CD8-positive, alpha-beta memory T cell (primary cell): Measurements from ENCODE around the gene ACP4. TPM values are rescaled to one million over a fixed set of nuclear protein-coding genes. Genes with fewer than 3 reads are reported as not detected.

Experiments used
- CTCF ChIA-PET: fragments of 350-600 bp; sonication (Branson Sonifier 250); formaldehyde crosslinking; loops from one replicate; lab custom pipeline; 2021; ENCODE audit warnings: antibody characterized with exemption; lab: Charles Lee
- POLR2A ChIA-PET: fragments of 350-600 bp; sonication (Branson Sonifier 250); formaldehyde crosslinking; loops from one replicate; lab custom pipeline; 2021; ENCODE audit warnings: antibody characterized with exemption; lab: Charles Lee
- DNase-seq, 5 donors: peaks; one replicate each; pipeline versions ENCODE4 v3.0.0 to v3.0.0-alpha.2; 2020 to 2022; ENCODE audit warnings: mixed read lengths in 1 of 5
- H3K27ac ChIP-seq: one replicate; pipeline ENCODE4 v1.7.0; 2013; ENCODE audit warnings: low read depth, mild to moderate bottlenecking, low read length, moderate library complexity
- H3K27me3 ChIP-seq: 2 replicates; pipeline ENCODE4 v1.7.0; 2013; ENCODE audit warnings: low read length, mild to moderate bottlenecking; ENCODE audit not compliant: insufficient read depth, poor library complexity, severe bottlenecking
- H3K36me3 ChIP-seq: 2 replicates; pipeline ENCODE4 v1.7.0; 2013; ENCODE audit warnings: mild to moderate bottlenecking, low read length, moderate library complexity; ENCODE audit not compliant: insufficient read depth
- H3K4me1 ChIP-seq: 2 replicates; pipeline ENCODE4 v1.7.0; 2013; ENCODE audit warnings: mild to moderate bottlenecking, low read length, moderate library complexity; ENCODE audit not compliant: insufficient read depth
- H3K4me3 ChIP-seq: 2 replicates; pipeline ENCODE4 v1.7.0; 2013; ENCODE audit warnings: mild to moderate bottlenecking, low read length
- H3K9me3 ChIP-seq: 2 replicates; pipeline ENCODE4 v1.7.0; 2013; ENCODE audit warnings: mild to moderate bottlenecking, low read length
- H3K27ac Mint-ChIP-seq, 8 donors: one replicate each; pipeline ENCODE4 v1.8.0; 2020 to 2021; ENCODE audit warnings: mixed read lengths in 8 of 8, mild to moderate bottlenecking in 6 of 8, inconsistent platforms in 3 of 8, moderate library complexity in 3 of 8
- H3K27me3 Mint-ChIP-seq, 2 donors: one replicate each; pipeline ENCODE4 v1.8.0; 2020 to 2021; ENCODE audit warnings: mixed read lengths in 2 of 2, mild to moderate bottlenecking in 1 of 2, moderate library complexity in 1 of 2
- H3K36me3 Mint-ChIP-seq, 3 donors: one replicate each; pipeline ENCODE4 v1.8.0; 2020 to 2021; ENCODE audit warnings: mixed read lengths in 3 of 3, inconsistent platforms in 1 of 3, mild to moderate bottlenecking in 1 of 3
- H3K4me1 Mint-ChIP-seq, 3 donors: one replicate each; pipeline ENCODE4 v1.8.0; 2020 to 2021; ENCODE audit warnings: mixed read lengths in 3 of 3, inconsistent platforms in 1 of 3, mild to moderate bottlenecking in 1 of 3
- H3K4me3 Mint-ChIP-seq, 7 donors: one replicate each; pipeline ENCODE4 v1.8.0; 2020 to 2021; ENCODE audit warnings: mixed read lengths in 7 of 7, mild to moderate bottlenecking in 6 of 7, moderate library complexity in 4 of 7, inconsistent platforms in 2 of 7
- H3K9me3 Mint-ChIP-seq, 5 donors: one replicate each; pipeline ENCODE4 v1.8.0; 2020 to 2022; ENCODE audit warnings: mixed read lengths in 5 of 5, mild to moderate bottlenecking in 3 of 5, moderate library complexity in 2 of 5, inconsistent platforms in 1 of 5
- polyA plus RNA-seq: library from polyadenylated mRNA; unstranded; fragments of 300-500 nt; fragmentation: Illumina TruSeq; gene quantifications from one replicate; pipeline ENCODE4 v1.2.3, GENCODE V29; 2021
- total RNA-seq, 2 experiments: library from RNA; stranded (reverse); gene quantifications; one replicate each; pipeline ENCODE4 v1.2.3, GENCODE V29; 2021

Gene ACP4
- total and polyA plus RNA-seq, 3 experiments from 2014 or later: not detected

- DNase-seq: no peak
- H3K27ac Mint-ChIP-seq: peak overlapping the region in 1 of 8 donors; percentile 54
- POLR2A ChIA-PET: no interaction called here
- Histone ChIP-seq H3K27me3 (no peaks in the 10 kb centered on the region), H3K4me1 (no peaks in the 10 kb centered on the region), H3K4me3 (no peak overlapping the region), H3K27ac (no peak overlapping the region), H3K36me3 (no peaks in the 10 kb centered on the region), H3K9me3 (no peaks in the 10 kb centered on the region)
- H3K36me3 Mint-ChIP-seq: peaks cover 0 to 34% (median 3%) of the 10 kb centered on the region in 3 donors
- CTCF ChIA-PET: interaction anchor here (0.6 kb wide), 1 partner anchor 125 kb away, joined by 3 read pairs; no protein-coding TSS in a partner anchor
- H3K4me3 Mint-ChIP-seq: no peak overlapping the region
- peaks cover 0 to 14% (median 6%) of the 10 kb centered on the region in 3 donors for H3K4me1 Mint-ChIP-seq
- peaks cover 0 to 1% of the 10 kb centered on the region in 2 donors for H3K27me3 Mint-ChIP-seq
- no peaks in the 10 kb centered on the region for H3K9me3 Mint-ChIP-seq
Measured at GRCh38 chr19:50795664-50796073, 5.5 kb downstream of the ACP4 start.

- Mint-ChIP-seq H3K27ac (no peak overlapping the region), H3K9me3 (no peaks in the 10 kb centered on the region), H3K4me3 (no peak overlapping the region), H3K27me3 (peaks cover 0 to 1% of the 10 kb centered on the region in 2 donors), H3K36me3 (peaks cover 0 to 39% (median 7%) of the 10 kb centered on the region in 3 donors), H3K4me1 (peaks cover 4 to 19% (median 10%) of the 10 kb centered on the region in 3 donors)
- Histone ChIP-seq H3K9me3 (no peaks in the 10 kb centered on the region), H3K36me3 (no peaks in the 10 kb centered on the region), H3K27ac (no peak overlapping the region), H3K27me3 (no peaks in the 10 kb centered on the region), H3K4me1 (no peaks in the 10 kb centered on the region), H3K4me3 (no peak overlapping the region)
- CTCF ChIA-PET: no interaction called here
- POLR2A ChIA-PET: no interaction called here
- DNase-seq: no peak
Measured at GRCh38 chr19:50796128-50796633, 6.0 kb downstream of the ACP4 start.

GRCh38 chr19:50796634-50797428 is 6.6 kb downstream of the ACP4 start:
- Mint-ChIP-seq H3K36me3 (peaks cover 0 to 42% (median 8%) of the 10 kb centered on the region in 3 donors), H3K27me3 (peaks cover 0 to 1% of the 10 kb centered on the region in 2 donors), H3K27ac (peak overlapping the region in 2 of 8 donors; percentile 30 to 33), H3K4me1 (peaks cover 6 to 20% (median 10%) of the 10 kb centered on the region in 3 donors), H3K4me3 (no peak overlapping the region), H3K9me3 (no peaks in the 10 kb centered on the region)
- Histone ChIP-seq H3K9me3 (no peaks in the 10 kb centered on the region), H3K4me3 (no peak overlapping the region), H3K27me3 (no peaks in the 10 kb centered on the region), H3K36me3 (no peaks in the 10 kb centered on the region), H3K27ac (no peak overlapping the region), H3K4me1 (no peaks in the 10 kb centered on the region)
- POLR2A ChIA-PET: no interaction called here
- CTCF ChIA-PET: no interaction called here
- no peak for DNase-seq

GRCh38 chr19:50797429-50797780 is 7.2 kb downstream of the ACP4 start:
- Mint-ChIP-seq H3K27me3 (peaks cover 0 to 1% of the 10 kb centered on the region in 2 donors), H3K36me3 (peaks cover 0 to 44% (median 8%) of the 10 kb centered on the region in 3 donors), H3K4me1 (peaks cover 11 to 26% (median 11%) of the 10 kb centered on the region in 3 donors), H3K4me3 (no peak overlapping the region), H3K9me3 (no peaks in the 10 kb centered on the region), H3K27ac (peak overlapping the region in 2 of 8 donors; percentile 30 to 33)
- Histone ChIP-seq H3K36me3 (no peaks in the 10 kb centered on the region), H3K4me1 (no peaks in the 10 kb centered on the region), H3K27me3 (no peaks in the 10 kb centered on the region), H3K9me3 (no peaks in the 10 kb centered on the region), H3K4me3 (no peak overlapping the region), H3K27ac (no peak overlapping the region)
- ChIA-PET CTCF (no interaction called here), POLR2A (no interaction called here)
- DNase-seq: no peak

- no peak overlapping the region for H3K27ac ChIP-seq
- Mint-ChIP-seq H3K36me3 (peaks cover 0 to 46% (median 8%) of the 10 kb centered on the region in 3 donors), H3K9me3 (no peaks in the 10 kb centered on the region), H3K4me1 (peaks cover 15 to 32% (median 16%) of the 10 kb centered on the region in 3 donors), H3K27me3 (peaks cover 0 to 1% of the 10 kb centered on the region in 2 donors), H3K27ac (peak overlapping the region in 1 of 8 donors; percentile 46), H3K4me3 (no peak overlapping the region)
- no peak overlapping the region for H3K4me3 ChIP-seq
- H3K4me1 ChIP-seq: peaks cover 4% of the 10 kb centered on the region
- ChIA-PET POLR2A (no interaction called here), CTCF (no interaction called here)
- H3K9me3 ChIP-seq: no peaks in the 10 kb centered on the region
- DNase-seq: no peak
- H3K27me3 ChIP-seq: no peaks in the 10 kb centered on the region
- no peaks in the 10 kb centered on the region for H3K36me3 ChIP-seq
Measured at GRCh38 chr19:50797781-50798658, 7.8 kb downstream of the ACP4 start.

GRCh38 chr19:50798659-50799546 is 8.7 kb downstream of the ACP4 start:
- ChIA-PET POLR2A (no interaction called here), CTCF (no interaction called here)
- H3K27ac ChIP-seq: no peak overlapping the region
- no peak for DNase-seq
- Mint-ChIP-seq H3K4me1 (peaks cover 23 to 38% (median 24%) of the 10 kb centered on the region in 3 donors), H3K36me3 (peaks cover 0 to 50% (median 8%) of the 10 kb centered on the region in 3 donors), H3K9me3 (no peaks in the 10 kb centered on the region), H3K27me3 (no peaks in the 10 kb centered on the region), H3K27ac (no peak overlapping the region), H3K4me3 (no peak overlapping the region)
- no peak overlapping the region for H3K4me3 ChIP-seq
- H3K4me1 ChIP-seq: peaks cover 13% of the 10 kb centered on the region
- no peaks in the 10 kb centered on the region for H3K9me3 ChIP-seq
- H3K36me3 ChIP-seq: no peaks in the 10 kb centered on the region
- no peaks in the 10 kb centered on the region for H3K27me3 ChIP-seq

DNA sequence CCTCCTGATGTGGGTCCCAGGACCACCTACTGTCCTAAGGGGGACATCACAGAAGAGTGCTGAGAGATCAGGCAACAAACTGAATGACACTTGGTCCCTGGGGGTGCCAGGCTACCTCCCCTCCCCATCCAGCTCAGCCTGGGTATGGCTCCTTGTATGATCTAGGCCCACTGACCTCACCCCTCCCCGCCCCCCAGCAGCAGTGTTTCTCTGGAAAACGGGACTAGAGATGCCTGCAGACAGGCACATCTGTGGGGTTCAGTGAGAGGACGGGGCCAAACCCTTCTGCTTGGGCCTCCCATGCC is 9.3 kb downstream of the ACP4 start:
- Histone ChIP-seq H3K36me3 (no peaks in the 10 kb centered on the region), H3K9me3 (no peaks in the 10 kb centered on the region), H3K4me1 (peaks cover 14% of the 10 kb centered on the region), H3K4me3 (no peak overlapping the region), H3K27ac (no peak overlapping the region), H3K27me3 (no peaks in the 10 kb centered on the region)
- ChIA-PET POLR2A (no interaction called here), CTCF (no interaction called here)
- Mint-ChIP-seq H3K36me3 (peaks cover 0 to 53% (median 8%) of the 10 kb centered on the region in 3 donors), H3K4me3 (no peak overlapping the region), H3K4me1 (peaks cover 22 to 36% (median 29%) of the 10 kb centered on the region in 3 donors), H3K9me3 (no peaks in the 10 kb centered on the region), H3K27ac (no peak overlapping the region), H3K27me3 (peaks cover 0 to 2% of the 10 kb centered on the region in 2 donors)
- DNase-seq: no peak
